ENCODE measurements around the gene HPCA. TPM values are rescaled to one million over a fixed set of nuclear protein-coding genes. Genes with fewer than 3 reads are reported as not detected.

HPCA gene
- total RNA-seq, 1 experiment from 2014 or later, result not detected

- no peak for DNase-seq (ENCODE audit: low read depth)
These were observed 15.5 kb upstream of the HPCA start, which contains the start of gene FNDC5 for GRCh38 chr1:32870615-32871363. Gene FNDC5 (minus strand): TSS chr1:32870912.

DNA sequence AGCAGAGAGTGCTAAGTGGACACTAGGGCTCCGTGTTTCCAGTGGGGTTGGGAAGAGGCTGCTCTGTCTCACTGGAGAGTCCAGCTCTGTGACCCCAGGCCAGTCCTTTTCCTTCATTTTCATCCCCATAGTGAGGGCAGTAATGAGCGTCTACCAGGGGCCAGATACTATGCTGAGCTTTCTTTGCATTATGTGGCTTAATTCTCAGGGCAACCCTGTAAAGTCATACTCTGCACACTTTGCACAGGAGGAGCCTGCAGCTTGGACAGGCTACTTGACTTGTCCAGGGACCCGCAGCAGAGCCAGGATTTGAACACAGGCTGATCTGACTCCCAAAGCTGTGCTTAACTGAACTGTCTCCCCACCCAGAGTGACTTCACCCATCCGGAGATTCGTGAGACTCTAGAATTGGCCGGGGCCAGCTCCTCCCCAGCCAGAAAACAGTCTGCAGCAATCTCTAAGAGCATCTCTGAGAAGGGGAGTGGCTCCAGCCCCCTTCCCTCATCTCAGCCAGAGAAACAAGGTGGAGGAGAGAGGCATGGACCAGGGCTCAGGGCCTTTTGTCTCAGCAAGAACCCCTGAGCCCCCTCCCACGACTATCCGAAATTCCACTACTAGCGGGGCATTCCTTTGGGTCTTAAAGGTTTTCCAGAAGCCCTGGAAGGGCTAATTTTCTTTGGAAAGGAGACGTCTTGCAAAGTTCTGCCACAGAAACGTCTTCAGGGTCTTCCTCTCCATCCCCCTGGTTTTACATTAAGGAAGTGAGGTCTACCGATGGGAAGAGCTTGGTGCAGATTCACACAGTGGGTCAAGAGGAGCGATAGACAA is 14.7 kb upstream of the HPCA start:
- no peak for DNase-seq (ENCODE audit: low read depth)

GRCh38 chr1:32872192-32872460 is 14.2 kb upstream of the HPCA start:
- DNase-seq (ENCODE audit: low read depth), result no peak

- DNase-seq (ENCODE audit: low read depth), result no peak
These were observed 12.8 kb upstream of the HPCA start for GRCh38 chr1:32873484-32873883.

- DNase-seq (ENCODE audit: low read depth), result no peak
These were observed 11.2 kb upstream of the HPCA start for GRCh38 chr1:32874860-32875752.

- no peak for DNase-seq (ENCODE audit: low read depth)
These were observed 9.7 kb upstream of the HPCA start for GRCh38 chr1:32876341-32877210.

DNA sequence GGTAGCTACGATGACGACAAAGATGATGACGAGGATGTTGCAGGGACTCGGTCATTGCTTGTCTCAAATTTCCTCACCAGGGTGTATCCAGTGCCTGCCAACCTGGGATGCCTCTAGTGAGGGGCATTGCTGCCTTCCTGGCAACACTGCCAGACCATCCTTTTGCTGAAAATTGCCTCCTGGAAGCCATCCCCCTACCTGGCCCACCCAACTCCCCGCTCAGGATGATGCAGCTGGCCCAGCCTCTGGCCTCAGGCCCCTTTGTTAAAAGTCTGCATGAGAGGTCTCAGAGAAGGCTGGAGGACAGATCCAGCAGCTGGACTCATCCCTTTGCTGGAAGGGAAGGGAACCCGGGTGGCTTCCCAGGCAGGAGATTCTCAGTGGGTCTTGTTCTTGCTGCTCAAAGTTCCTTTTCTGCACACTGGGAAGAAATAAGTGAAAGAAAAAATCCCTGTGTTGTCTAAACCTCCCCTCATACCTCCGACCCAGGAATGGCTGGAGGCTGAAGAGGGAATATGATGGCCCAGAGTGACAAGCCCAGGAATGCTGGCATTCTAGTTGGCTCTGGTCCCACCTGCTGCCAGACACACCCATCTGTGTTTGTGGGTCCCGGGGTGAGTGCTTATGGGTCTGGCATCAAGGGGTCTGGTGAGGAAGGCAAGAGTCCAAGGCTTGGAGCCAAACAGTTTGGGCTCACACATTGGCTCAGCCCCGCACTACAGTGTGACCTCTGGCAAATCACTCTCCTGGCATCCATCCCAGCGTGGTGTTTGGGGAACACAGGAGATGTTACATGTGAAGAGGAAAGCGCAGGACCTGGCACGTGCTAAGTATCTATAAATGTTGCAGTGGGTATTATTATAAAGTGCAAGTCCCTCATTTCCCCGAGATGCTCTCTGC is 8.8 kb upstream of the HPCA start:
- DNase-seq (ENCODE audit: low read depth), result no peak

DNA sequence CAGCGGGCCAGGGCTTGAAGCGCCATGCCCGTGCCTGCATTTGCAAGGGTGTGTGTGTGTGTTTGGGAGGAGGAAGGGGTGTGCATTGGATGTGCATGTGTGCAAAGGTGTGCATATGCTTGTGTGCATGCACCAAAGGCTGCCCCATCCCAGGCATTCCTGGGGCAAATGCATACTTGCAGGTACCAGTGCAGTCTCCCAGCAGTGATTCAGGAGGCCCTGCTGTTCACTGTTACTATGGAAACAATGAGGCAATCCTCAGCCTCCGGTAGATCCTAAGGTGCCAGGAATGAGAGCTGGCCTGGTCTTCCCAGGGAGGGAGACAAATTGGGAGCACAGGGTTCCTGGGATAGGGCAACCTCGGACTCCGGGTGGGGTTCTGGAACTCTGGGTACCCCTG is 8.1 kb upstream of the HPCA start:
- peak; percentile 38 for DNase-seq (ENCODE audit: low read depth)

GRCh38 chr1:32878637-32879041 is 7.7 kb upstream of the HPCA start:
- DNase-seq (ENCODE audit: low read depth), result no peak

DNA sequence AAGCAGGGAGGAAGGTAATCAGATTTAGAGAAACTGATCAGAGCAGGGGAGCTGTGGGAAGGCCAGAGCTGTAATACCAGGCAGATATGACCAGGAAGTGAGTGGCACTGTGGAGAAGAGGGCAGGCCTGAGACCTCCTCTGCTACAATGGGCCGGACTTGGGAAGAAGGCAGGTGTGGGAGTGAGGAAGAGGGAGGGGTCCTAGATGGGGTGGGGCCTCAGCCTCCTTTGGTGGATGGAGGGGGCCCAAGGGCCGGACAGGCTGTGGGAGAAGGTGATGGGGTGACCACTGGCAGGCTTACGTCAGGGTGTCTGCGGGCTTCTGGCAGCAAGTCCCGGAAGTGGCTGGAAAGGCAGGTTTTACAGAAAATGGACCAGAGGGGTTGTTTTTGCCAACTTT is 5.0 kb upstream of the HPCA start:
- DNase-seq (ENCODE audit: low read depth), result no peak

- no peak for DNase-seq (ENCODE audit: low read depth)
These were observed 4.1 kb upstream of the HPCA start for GRCh38 chr1:32881871-32882850.

DNA sequence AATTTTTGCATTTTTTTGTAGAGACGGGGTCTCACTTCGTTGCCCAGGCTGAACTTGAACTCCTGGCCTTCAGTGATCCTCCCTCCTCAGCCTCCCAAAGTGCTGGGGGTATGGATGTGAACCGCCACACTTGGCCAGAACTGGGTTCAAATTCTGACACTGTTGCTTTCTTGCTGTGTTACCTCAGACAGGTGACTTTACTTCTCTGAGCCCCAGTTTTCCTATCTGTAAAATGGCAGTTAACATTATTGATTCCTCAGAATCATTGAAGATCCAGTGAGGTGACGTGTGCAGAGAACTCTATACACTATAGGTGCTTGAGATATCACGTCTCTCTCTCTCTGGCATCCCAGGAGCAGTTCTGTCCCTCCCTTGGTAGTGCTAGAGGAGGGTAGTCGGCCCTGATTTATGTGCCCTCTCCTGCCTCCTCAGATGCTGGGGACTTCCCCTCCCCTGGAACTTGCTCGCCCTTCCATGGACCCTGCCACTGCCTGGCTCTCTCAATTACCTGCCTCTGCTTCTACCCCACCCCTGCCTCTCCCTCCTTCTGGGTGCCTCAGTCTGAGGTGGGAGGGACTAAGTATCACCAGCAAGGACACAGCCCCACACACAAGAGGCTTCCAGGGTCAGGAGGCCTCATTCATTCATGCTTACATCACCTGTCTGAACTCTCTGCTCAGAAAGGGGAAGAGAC is 2.8 kb upstream of the HPCA start:
- DNase-seq (ENCODE audit: low read depth), result no peak

GRCh38 chr1:32884032-32884372 is 2.3 kb upstream of the HPCA start:
- no peak for DNase-seq (ENCODE audit: low read depth)

GRCh38 chr1:32884726-32885125 is 1.6 kb upstream of the HPCA start:
- no peak for DNase-seq (ENCODE audit: low read depth)

GRCh38 chr1:32885676-32886003 is 651 bp upstream of the HPCA start:
- DNase-seq (ENCODE audit: low read depth), result no peak

- no peak for DNase-seq (ENCODE audit: low read depth)
These were observed 630 bp downstream of the HPCA start for GRCh38 chr1:32886828-32887414.

DNA sequence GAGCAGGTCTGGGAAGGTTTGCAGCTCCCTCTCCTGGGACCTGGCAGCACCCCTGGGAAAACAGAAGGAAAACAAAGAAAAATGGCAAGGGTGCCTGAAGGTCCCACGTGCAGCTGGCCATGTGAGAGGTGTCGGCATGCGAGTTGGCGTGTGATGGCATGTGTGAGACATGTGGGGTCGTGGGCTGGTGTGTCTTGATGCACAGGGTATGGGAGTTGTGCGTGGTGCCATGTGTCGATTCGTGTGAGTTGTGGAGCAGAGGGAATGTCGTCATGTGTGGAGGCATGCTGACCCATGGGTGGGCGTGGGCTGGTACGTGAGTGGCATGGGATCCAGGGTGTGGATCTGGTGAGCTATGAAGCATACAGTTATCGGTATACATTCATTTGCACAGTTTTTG is 1.3 kb downstream of the HPCA start:
- DNase-seq (ENCODE audit: low read depth), result no peak

DNA sequence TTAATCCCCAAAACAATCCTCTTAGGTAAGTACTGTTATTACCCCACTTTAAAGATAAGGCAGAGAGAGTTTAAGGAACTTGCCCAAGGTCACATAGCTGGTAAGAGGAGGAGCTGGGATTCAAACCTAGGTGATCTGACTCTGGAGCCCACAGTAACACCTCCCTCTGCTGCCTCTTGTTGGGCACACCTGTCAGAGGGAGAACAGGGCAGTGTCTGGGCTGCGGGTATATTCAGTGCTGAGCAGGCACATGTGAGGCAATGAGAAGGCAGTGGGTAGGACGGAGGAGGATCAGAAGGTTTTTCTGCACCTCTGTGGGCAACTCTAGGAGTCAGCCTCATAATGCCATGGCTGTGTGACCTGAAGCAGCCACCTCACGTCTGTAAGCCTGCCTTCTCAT is 1.8 kb downstream of the HPCA start:
- DNase-seq (ENCODE audit: low read depth), result no peak
